ENCODE data around the gene FAM149A.

The FAM149A gene

GRCh38 chr4:186168750-186169149 is 64.2 kb downstream of the FAM149A start:
- POLR2A ChIA-PET = no interaction called here
- Histone ChIP-seq H3K9me3 (ENCODE audit: control insufficient read depth, insufficient read depth, low read depth, low read length) (no peaks in the 10 kb centered on the region), H3K4me1 (ENCODE audit: control insufficient read depth, insufficient read depth, low read length) (no peaks in the 10 kb centered on the region), H3K36me3 (ENCODE audit: control insufficient read depth in 2 of 2, insufficient read depth in 1 of 2, low read length in 2 of 2) (no peaks in the 10 kb centered on the region), H3K27ac (ENCODE audit: extremely low read depth, low read depth, low read length) (no peak overlapping the region), H3K4me3 (ENCODE audit: low read depth, low read length) (no peak overlapping the region)
- no peak for TF ChIP-seq PBX3 (CRISPR knock-in tag; IDR thresholded peaks at IDR 0.05)
- no peak for TF ChIP-seq ZNF510 (tag by site-specific recombination; IDR thresholded peaks at IDR 0.05; ENCODE audit: insufficient replicate concordance)
- no peak for TF ChIP-seq SCRT2 (tag by site-specific recombination; IDR thresholded peaks at IDR 0.05)
- no peak for TF ChIP-seq OVOL3 (tag by site-specific recombination; IDR thresholded peaks at IDR 0.05)
- no peak for TF ChIP-seq ZNF292 (tag by site-specific recombination; IDR thresholded peaks at IDR 0.05; ENCODE audit: borderline replicate concordance, low read depth)
- no peak for TF ChIP-seq SP3 (tag by site-specific recombination; IDR thresholded peaks at IDR 0.05)
- TF ChIP-seq ZNF664 (tag by site-specific recombination; IDR thresholded peaks at IDR 0.05) = no peak
- CTCF ChIA-PET = no interaction called here

- no peaks in the 10 kb centered on the region for H3K4me1 ChIP-seq (ENCODE audit: control insufficient read depth, insufficient read depth, low read length)
- H3K9me3 ChIP-seq (ENCODE audit: control insufficient read depth, insufficient read depth, low read depth, low read length) = no peaks in the 10 kb centered on the region
- no peak overlapping the region for H3K4me3 ChIP-seq (ENCODE audit: low read depth, low read length)
- TF ChIP-seq ZNF76 (tag by site-specific recombination; IDR thresholded peaks at IDR 0.05; ENCODE audit: borderline replicate concordance, low read depth) (no peak), ZNF10 (tag by site-specific recombination; IDR thresholded peaks at IDR 0.05) (no peak), ZNF184 (tag by site-specific recombination; IDR thresholded peaks at IDR 0.05) (no peak), KLF17 (tag by site-specific recombination; IDR thresholded peaks at IDR 0.05) (no peak), BCL11B (tag by site-specific recombination; IDR thresholded peaks at IDR 0.05; ENCODE audit: low read depth) (no peak), ZNF549 (tag by site-specific recombination; IDR thresholded peaks at IDR 0.05) (no peak), PRDM2 (tag by site-specific recombination; IDR thresholded peaks at IDR 0.05; ENCODE audit: borderline replicate concordance) (no peak), ZNF350 (tag by site-specific recombination; IDR thresholded peaks at IDR 0.05) (no peak), ZNF626 (tag by site-specific recombination; IDR thresholded peaks at IDR 0.05) (no peak), IKZF3 (tag by site-specific recombination; IDR thresholded peaks at IDR 0.05) (no peak), ZNF610 (tag by site-specific recombination; IDR thresholded peaks at IDR 0.05; ENCODE audit: borderline replicate concordance) (no peak), YY2 (tag by site-specific recombination; IDR thresholded peaks at IDR 0.05) (no peak), ZBTB48 (tag by site-specific recombination; IDR thresholded peaks at IDR 0.05) (no peak), ZBTB8A (tag by site-specific recombination; IDR thresholded peaks at IDR 0.05) (no peak), ZNF146 (tag by site-specific recombination; IDR thresholded peaks at IDR 0.05) (no peak), GLIS2 (tag by site-specific recombination; IDR thresholded peaks at IDR 0.05) (no peak), ZNF544 (tag by site-specific recombination; IDR thresholded peaks at IDR 0.05) (no peak), ZNF639 (tag by site-specific recombination; IDR thresholded peaks at IDR 0.05) (no peak)
- no peaks in the 10 kb centered on the region for H3K36me3 ChIP-seq (ENCODE audit: control insufficient read depth in 2 of 2, insufficient read depth in 1 of 2, low read length in 2 of 2)
- no peak overlapping the region for H3K27ac ChIP-seq (ENCODE audit: extremely low read depth, low read depth, low read length)
- POLR2A ChIA-PET = interaction anchor here (0.5 to 0.6 kb wide), 2 partner anchors 601 to 634 kb away, joined by 3 read pairs; partner anchors contain the start of gene PDLIM3
- CTCF ChIA-PET = no interaction called here
Observed at GRCh38 chr4:186169333-186169944, 64.9 kb downstream of the FAM149A start.

All from HEK293 (cell line).